ENCODE results near the gene PTGIR. TPM values are rescaled to one million over a fixed set of nuclear protein-coding genes. Genes with fewer than 3 reads are reported as not detected.

PTGIR gene
- total RNA-seq, 4 donors from 2014 or later, result 0.51 to 3.6 (median 2.1) TPM

- intact Hi-C loops (cut with DNase I; ENCODE audit: low total_unique reads), result no loop called here
- TF ChIP-seq CTCF (IDR thresholded peaks at IDR 0.05), result no peak
- TF ChIP-seq POLR2A (IDR thresholded peaks at IDR 0.05), result no peak
- H3K4me3 ChIP-seq (ENCODE audit: low read depth, poor library complexity, severe bottlenecking), result peak overlapping the region; percentile 40
- 62 to 65% methylated on average over 9 of the region's 9 CpGs for WGBS, 2 donors
- peak in 1 of 2 donors; percentile 80 for DNase-seq (ENCODE audit: low spot score in 2 of 2)
Observed at GRCh38 chr19:46599716-46600373, 25.0 kb downstream of the PTGIR start.

- TF ChIP-seq CTCF (IDR thresholded peaks at IDR 0.05) (no peak), POLR2A (IDR thresholded peaks at IDR 0.05) (no peak)
- WGBS, 2 donors, result 95 to 97% methylated on average over 4 of the region's 4 CpGs
- no peak overlapping the region for H3K4me3 ChIP-seq (ENCODE audit: low read depth, poor library complexity, severe bottlenecking)
Observed at GRCh38 chr19:46598372-46598917, 26.4 kb downstream of the PTGIR start.

GRCh38 chr19:46596008-46596407 is 28.9 kb downstream of the PTGIR start:
- no peak for TF ChIP-seq CTCF (IDR thresholded peaks at IDR 0.05)
- no peak for TF ChIP-seq POLR2A (IDR thresholded peaks at IDR 0.05)
- intact Hi-C loops (cut with DNase I; ENCODE audit: low total_unique reads), result no loop called here
- DNase-seq (ENCODE audit: low spot score in 2 of 2), result peak in 1 of 2 donors; percentile 46
- no peak overlapping the region for H3K4me3 ChIP-seq (ENCODE audit: low read depth, poor library complexity, severe bottlenecking)
- WGBS, 2 donors, result 40 to 61% methylated on average over 6 of the region's 6 CpGs

More at GRCh38 chr19:46598372-46598917, 26.4 kb downstream of the PTGIR start:
- DNase-seq (ENCODE audit: low spot score in 2 of 2), result no peak
- intact Hi-C loops (cut with DNase I; ENCODE audit: low total_unique reads), result no loop called here

DNA sequence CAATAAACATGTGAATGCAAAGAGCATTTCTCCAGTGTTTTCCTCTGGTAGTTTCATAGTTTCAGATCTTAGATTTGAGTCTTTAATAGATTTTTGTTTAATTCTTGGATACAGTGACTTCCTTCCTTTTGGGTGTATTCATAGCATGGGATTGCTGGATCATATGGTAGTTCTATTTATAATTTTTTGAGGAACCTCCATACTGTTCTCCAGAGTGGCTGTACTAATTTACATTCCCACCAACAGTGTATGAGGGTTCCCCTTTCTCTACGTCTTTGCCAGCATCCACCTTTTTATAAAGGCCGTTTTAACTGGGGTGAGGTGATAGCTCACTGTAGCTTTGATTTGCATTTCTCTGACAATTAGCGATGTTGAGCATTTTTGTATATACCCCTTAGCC is 33.0 kb downstream of the PTGIR start:
- TF ChIP-seq POLR2A (IDR thresholded peaks at IDR 0.05) (no peak), CTCF (IDR thresholded peaks at IDR 0.05) (no peak)
- WGBS, 2 donors, result 84 to 92% methylated on average over 3 of the region's 3 CpGs

DNA sequence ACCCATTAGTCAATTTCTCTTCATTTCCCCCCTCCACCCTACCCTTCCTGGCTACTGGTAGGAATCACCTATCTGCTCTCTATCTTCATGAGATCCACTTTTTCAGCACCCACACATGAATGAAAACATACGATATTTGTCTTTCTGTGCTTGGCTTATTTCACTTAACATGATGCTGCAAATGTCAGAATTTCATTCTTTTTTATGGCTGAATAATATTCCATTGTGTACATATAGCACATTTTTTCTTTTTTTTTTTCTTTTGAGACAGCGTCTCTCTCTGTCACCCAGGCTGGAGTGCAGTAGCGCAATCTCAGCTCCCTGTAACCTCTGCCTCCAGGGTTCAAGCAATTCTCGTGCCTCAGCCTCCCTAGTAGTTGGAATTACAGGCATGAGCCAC is 33.6 kb downstream of the PTGIR start:
- DNase-seq (ENCODE audit: low spot score in 2 of 2), result peak in 1 of 2 donors; percentile 2
- 95 to 98% methylated on average over 4 of the region's 4 CpGs for WGBS, 2 donors
- TF ChIP-seq POLR2A (IDR thresholded peaks at IDR 0.05) (no peak), CTCF (IDR thresholded peaks at IDR 0.05) (no peak)
- no peak overlapping the region for H3K4me3 ChIP-seq (ENCODE audit: low read depth, poor library complexity, severe bottlenecking)
- intact Hi-C loops (cut with DNase I; ENCODE audit: low total_unique reads), result no loop called here

More for the DNA sequence above, 33.0 kb downstream of the PTGIR start:
- DNase-seq (ENCODE audit: low spot score in 2 of 2), result no peak
- H3K4me3 ChIP-seq (ENCODE audit: low read depth, poor library complexity, severe bottlenecking), result no peak overlapping the region
- intact Hi-C loops (cut with DNase I; ENCODE audit: low total_unique reads), result no loop called here

Measured in lower leg skin (tissue), 4 donors.